Esophagus mucosa (tissue), 1 donor: ENCODE measurements around the gene SAP30BP. TPM values are rescaled to one million over a fixed set of nuclear protein-coding genes. Genes with fewer than 3 reads are reported as not detected.

Experiments
- ATAC-seq: fragments of 200-7000 bp; cut with Tn5 transposase; one replicate; pipeline ENCODE4 v1.9.1; 2020
- total RNA-seq: library from RNA; stranded (reverse); gene quantifications from one replicate; pipeline ENCODE4 v1.2.4, GENCODE V29; 2023
- donor health status: DM: yes; HTN: yes; CAD: no.

SAP30BP gene
- total RNA-seq: 46.3 TPM

DNA sequence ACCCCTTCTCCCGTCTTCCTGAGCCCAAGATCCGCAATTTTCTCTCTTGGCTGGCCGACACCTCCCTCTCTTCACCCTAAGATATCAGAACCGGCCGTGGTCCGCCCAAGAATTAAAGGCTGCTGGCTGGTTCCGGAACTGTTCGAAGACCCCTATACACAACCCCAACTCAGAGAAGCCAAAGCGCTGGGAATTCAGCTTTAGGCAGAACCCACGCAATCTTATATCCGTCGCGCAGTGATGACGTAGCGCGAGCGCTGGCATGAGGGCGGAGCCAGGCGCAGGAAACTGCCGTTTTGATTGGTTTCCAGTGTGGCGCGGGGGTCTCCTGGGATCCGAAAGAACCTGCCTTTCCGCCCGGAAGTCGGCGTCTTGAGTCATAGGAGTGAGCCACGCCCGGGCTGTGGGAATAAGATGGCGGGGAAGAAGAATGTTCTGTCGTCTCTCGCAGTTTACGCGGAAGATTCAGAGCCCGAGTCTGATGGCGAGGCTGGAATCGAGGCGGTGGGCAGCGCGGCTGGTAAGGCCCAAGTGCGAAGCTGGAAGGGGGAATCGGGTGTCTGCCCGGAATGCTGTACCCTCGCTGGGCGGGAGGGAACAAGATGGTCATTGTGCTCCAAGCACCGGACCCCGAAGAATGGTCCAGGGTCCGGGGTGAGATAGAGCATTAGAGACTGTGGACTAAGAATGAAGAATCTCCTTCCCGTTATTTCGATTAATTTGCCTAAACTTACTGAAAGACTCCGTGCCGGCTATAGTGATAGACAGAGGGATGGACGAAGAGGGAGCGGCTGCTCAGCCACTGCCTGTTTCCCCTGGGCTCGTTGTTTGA, at the start of gene SAP30BP, which contains the start of gene RECQL5:
SAP30BP (plus strand) TSS at position 380 of the 832 bp plus-strand sequence; CDS start at position 415, 35 bp downstream.
RECQL5 (minus strand) TSS at position 196 of the 832 bp plus-strand sequence. CDS start 597 bp downstream, outside the sequence.
- peak; percentile 99 for ATAC-seq

DNA sequence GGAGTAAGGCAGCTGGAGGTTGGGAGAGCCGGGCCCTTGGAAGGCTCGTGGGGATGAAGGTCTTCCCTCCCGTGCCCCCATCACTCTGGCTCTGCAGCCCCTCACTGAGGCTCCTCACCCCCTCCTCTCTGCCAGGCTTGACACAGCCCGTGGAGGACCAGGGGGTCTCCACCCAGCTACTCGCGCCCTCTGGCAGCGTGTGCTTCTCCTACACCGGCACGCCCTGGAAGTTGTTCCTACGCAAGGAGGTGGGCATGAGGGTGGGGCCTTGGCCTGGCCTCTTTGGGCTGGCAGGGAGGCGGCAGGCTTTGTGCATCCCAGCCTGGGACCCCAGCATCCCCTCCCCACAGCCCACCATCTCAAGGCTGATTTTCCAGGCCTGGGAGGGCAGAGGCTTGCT, 49.5 kb upstream of the SAP30BP start:
- ATAC-seq: no peak

DNA sequence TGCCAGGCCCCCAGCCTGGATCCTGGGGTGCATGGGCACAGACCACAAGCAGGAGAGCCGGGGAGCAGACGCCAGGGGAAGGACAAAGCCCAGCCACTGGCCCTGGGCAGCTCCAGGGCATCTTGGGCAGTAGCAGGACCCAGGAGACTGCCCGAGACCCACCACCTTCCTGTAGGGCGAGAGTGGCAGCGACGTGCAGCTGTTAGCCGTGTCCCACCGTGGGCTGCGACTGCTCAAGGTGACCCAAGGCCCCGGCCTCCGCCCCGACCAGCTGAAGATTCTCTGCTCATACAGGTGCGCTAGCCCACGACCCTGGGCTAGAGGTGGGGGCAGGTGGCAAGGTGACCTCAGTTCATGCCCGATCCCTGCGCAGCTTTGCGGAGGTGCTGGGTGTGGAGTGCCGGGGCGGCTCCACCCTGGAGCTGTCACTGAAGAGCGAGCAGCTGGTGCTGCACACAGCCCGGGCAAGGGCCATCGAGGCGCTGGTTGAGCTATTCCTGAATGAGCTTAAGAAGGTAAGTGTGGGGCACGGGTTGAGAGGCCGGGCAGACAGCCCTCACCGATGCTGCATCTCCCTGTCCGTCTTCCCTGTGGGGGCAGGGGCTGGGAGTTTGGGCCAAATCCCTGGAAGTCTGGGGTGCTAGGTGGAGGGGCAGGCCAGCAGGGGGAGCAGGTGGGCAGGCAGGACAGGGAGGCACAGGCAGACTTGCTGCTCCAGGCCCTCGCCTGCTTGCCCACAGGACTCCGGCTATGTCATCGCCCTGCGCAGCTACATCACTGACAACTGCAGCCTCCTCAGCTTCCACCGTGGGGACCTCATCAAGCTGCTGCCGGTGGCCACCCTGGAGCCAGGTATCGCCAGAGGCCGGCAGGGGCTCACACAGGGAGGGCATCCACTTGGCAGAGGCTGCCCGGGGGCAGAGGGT, 47.4 kb upstream of the SAP30BP start:
- ATAC-seq: no peak

DNA sequence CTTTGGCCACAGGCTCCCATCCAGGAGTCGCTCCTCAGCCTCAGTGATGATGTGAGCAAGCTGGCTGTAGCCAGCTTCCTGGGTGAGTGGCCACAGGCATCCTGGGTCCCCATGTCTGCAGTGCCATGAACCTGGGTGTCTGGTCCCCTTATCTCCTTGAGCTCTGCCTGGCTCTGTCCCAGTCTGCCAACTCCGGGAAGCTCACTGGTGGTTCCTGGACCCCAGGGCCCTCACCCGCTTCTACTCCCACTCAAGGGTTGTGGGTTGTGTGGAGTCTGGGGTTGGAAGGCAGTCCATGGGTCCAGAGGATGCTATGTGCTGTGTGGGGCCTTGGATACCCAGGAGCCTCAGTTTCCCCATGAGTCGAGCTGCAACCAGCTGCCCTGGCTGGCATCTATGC, 45.6 kb upstream of the SAP30BP start:
- no peak for ATAC-seq

DNA sequence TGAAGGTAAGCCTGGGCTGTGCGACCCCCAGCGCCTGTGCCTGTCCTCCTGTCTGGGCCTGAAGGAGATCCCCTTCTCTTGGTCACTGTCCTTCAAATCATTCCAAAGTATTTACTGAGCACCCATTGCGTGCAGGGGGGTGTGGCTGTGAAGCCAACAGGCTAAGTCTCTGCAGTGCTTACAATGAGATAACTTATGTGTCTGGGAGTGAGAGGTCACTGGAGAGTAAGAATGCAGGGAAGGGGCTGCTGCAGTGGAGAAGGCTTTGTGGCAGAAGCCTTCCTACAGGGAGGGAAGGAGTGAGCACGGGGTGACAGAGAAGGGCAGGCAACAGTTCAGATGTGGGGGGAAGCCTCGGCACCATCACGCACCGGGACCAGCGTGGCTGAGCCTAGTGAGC, 45.1 kb upstream of the SAP30BP start:
- no peak for ATAC-seq

DNA sequence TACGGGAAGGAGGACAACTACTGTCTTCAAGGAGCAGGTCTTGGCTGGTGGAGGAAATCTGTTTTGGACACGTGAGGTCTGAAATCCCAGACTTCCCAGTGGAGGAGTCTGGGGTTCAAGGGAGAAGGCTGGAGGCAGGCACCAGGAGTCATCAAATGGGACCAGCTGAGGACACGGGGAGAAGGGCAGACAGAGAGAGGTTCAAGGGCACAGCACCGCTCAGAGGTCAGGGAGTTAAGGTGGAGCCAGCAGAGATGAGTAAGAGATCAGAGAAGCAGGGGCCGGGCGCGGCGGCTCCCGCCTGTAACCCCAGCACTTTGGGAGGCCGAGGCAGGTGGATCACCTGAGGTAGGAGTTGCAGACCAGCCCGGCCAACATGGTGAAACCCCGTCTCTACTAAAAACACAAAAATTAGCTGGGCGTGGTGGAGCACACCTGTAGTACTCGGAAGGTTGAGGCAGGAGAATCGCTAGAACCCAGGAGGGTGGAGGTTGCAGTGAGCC, 44.3 kb upstream of the SAP30BP start:
- ATAC-seq: no peak

DNA sequence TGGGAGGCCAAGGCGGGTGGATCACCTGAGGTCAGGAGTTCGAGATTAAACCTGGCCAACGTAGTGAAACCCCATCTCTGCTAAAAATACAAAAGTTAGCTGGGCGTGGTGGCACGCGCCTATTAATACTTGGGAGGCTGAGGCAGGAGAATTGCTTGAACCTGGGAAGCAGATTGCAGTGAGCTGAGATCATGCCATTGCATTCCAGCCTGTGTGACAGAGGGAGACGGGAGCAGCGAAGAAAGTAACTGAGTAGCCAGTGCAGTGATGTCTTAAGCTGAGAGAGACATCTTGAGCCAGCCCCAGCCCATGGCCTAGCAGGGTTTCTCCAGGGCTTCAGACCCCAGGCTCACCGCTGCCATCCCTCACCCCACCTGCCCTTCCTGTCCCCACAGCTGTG, 43.8 kb upstream of the SAP30BP start:
- ATAC-seq: no peak

DNA sequence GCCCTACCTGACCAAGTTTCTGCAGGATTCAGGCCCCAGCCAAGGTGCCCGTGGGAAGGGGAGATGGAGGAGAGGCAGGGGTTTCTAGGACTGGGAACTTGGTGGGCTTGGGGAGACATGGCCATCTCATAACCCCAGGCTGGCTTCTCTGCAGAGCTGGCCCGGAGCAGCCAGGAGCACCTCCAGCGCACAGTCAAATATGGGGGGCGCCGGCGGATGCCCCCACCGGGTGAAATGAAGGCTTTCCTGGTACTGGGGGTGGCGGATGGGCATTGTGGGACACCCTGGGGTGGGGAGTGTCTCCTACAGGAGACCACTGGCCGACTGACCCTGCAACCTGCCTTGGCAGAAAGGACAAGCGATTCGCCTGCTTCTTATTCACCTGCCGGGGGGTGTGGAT, 43.1 kb upstream of the SAP30BP start:
- ATAC-seq: no peak

DNA sequence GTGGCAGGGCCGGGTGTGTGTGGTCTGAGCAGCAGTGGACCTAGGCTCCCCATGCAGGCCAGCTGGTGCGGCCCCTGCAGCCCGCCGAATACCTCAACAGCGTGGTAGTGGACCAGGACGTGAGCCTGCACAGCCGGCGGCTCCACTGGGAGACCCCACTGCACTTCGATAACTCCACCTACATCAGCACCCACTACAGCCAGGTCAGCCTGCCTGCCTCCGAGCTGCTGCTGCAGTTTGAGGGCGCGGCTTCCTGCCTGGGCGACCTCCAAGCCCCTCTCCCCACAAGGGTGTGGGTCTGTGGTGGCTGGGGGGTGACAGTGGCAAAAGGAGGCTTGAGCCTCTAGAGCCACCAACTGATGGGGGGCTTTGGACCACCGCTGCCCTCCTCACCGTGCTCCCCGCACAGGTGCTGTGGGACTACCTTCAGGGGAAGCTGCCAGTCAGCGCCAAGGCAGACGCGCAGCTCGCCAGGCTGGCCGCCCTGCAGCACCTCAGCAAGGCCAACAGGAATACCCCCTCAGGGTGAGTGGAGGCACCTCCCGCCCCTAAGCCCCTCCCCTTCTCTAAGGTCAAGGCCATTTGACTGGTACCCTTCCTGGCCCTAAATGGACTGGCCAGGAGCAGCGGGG, 42.3 kb upstream of the SAP30BP start:
- no peak for ATAC-seq

DNA sequence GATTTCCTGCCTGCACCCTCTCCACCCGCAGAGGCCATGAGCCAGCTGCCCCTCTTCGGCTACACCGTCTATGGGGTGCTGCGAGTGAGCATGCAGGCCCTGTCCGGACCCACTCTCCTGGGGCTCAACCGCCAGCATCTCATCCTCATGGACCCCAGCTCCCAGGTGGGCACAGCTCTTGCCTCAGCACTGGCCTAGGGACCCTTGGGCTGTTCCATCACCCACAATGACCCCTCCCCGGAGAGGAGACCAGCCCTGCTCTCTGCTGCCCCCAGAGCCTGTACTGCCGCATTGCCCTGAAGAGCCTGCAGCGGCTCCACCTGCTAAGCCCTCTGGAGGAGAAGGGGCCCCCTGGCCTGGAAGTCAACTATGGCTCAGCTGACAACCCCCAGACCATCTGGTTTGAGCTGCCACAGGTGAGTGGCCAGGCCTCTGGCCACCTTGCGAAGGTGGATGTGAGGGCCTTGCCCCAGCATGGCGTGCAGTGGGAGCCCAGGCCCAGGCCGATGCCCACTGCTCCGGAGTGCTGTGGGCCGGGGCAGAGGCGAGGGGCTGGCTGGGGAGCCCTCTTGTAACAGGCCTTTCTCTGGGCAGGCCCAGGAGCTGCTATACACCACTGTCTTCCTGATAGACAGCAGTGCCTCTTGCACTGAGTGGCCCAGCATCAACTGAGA, 41.2 kb upstream of the SAP30BP start:
- ATAC-seq: peak; percentile 25

DNA sequence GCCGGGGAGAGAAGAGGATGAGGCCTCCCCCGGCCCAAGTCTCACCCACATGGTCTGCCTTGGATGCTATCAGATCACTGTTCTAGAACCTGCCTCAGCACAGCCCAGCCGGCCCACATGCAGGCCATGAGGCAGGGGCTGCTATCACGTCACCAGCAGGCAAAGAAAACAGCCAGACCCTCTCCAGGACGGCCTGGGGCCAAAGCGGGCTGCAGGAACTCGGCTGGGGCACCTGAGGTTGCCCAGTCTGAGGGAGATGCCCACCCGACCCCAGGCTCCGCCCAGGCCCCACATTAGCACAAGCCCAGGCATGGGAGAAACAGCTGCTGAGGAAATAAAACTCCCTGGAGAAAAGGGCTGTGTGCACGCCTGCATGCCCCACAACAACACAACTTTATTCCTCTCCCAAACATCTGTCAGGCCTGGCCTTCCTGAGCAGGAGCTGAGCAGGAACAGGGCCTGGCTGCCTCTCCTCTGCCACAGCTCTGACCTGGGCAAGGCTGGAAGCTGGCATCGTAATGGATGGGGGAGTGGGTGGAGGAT, 40.6 kb upstream of the SAP30BP start:
- ATAC-seq: no peak

DNA sequence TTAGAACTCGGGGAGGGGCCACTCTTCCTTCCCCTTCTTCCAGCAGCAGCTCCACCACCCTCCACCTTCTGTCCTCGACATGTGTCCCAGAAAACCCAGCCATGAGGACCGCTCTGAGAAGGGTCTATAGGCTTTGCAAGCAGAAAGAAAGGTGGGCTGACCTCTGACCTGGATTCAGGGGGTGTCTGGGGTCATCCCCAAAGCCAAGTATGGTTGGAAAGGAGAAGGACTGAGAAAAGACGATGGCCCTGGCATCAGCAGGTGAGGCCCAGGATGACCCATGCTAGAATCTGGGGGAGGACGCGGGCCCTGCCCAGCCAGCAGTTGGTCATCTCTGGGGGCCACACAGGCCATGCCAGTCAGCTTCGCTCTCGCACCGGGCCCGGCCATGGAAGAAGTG, 40.0 kb upstream of the SAP30BP start:
- ATAC-seq: no peak

DNA sequence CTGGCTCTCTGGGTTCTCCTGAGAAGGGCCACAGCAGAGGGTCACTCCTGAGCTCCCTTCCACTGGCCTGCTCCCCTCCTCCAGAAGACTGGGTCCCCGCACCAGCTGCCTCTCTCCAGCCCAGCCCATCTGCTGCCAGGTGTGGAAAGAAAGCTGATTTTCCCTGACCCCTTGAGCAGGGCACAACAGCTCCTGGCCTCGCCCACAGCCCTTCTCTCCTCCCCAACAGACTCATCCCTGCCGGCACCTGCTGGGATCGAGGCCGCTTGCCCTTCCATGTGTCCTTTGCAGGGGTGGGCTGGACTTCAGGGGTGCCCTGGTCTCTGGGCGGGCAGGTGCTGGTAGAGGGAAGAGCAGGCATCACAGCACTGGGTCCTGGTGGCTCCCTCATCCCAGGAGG, 38.7 kb upstream of the SAP30BP start:
- ATAC-seq: no peak

DNA sequence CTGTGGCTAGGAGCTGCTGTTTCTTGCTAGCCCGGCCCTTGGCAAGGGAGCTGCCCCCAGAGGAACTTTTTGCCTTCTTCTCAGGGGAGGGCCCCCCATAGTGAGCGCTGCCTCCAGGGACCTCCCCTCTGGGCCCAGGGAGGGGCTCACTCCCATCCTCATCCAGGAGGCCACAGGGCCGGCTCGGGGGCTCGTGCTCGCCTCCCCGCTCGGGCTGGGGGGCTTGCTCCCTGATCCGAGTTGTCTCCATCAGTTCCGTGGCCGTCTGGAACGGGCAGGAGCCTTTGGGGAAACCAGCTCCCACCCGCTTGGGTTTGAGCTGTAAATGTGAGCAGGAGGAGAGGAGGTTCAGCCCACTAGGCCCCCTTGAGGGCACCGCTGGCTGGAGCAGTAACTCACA, 38.0 kb upstream of the SAP30BP start:
- ATAC-seq: no peak

DNA sequence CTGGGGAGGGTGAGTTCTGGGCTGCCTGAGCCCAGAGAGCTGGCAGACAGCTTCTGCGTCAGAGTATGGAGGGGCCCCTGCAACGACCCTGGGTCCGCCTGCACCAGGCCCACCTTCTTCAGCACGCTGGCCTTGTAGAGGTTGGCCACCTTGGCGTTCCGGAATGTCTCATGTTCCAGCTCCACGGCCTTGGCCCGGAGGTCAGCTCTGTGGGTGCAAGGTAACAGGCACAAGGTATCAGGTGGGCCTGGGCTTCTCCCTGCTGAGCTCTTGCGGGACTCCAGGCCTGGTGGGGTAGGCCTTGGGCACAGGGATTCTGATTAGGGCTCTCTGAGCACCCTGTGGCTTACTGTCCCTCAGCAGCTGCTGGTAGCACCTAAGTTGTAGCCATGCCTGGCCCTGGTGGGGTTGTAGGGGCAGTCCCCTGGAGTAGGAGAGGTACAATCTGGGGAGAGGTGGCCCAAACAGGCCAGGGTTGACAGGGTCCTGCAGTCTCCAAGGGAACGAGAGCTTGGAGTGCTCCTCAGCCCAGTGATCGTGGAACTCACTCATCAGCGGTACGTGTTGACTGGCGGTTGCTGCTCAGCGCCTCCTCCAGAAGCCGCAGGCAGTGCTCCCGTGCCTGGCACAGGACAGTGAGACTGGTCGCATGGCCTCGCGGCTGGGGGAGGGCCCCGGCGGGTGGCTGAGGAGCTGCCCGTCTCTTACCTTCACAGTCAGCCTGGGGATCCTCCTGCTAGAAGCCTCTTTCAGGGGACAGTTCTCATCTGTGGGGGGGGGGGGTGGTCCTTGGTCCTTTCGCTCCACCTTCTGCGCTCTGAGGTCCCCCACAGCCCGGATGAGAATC, 36.8 kb upstream of the SAP30BP start:
- ATAC-seq: no peak

DNA sequence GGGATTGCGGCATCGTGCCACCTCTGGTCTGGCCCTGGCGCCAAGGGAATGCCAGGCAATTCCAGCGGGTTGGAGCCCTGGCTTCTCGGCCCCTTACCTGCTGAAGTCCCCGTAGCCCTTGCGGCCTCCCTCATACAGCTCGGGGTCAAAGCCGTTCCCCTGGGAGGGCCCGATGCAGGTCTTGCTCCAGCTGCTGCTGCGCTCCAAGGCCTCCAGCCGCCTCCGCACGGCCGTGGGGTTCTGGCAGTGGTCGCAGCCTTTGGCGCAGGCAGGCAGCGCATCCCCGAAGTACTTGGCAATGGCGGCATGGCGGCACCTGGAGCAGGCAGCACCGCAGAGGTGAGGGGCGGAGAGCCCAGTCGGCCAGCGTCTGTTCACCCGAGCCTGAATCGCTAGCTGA, 35.8 kb upstream of the SAP30BP start:
- no peak for ATAC-seq

DNA sequence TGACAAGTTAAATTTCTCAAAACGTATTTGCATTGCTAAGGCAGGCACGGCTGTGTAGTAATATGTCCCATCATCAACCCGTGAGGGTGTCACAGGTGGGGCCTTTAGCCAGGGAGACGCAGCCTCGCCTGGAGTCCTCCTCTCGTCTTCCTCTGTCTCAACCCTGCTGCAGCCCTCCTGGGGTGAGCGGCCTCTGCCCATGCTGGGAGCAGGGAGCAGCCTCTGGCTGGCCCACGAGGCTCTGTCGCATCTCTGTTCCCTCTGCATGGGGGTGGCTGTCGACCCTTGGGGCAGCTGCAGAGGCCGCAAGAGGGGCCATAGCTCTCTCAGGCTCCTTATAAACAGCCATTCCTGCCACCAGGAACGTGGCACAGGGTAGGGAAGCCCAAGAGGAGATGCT, 34.7 kb upstream of the SAP30BP start:
- ATAC-seq: no peak

DNA sequence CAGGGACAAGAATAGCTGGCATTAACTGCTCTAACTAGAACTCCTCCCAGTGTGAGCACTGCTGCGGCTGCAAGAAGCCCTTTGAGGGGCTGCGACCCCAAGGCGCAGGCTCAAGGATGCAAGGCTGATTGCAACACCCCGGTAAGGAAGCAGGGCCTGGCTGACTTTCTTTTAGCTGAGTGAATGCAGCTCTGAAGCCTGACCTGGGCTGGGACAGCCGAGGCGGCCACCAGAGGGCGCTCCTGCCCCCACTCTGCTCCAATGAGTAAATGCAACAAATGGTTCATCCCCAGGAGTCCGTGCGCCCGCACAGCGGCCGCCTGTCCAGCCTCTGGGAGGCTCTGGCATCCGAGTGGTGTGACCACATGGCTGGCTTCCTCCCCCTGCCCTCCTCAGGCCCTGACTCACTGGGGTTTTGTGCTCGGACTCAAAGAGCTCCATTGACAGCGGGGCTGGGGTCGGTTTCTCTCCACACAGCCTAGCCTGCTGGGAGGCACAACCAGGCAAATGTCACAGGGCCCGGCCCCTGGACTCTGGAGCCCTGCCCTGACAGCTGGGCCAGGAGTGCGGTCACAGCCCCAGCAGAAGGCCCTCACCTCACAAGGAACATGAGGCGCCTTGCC, 34.2 kb upstream of the SAP30BP start, which contains the start of gene SMIM5:
SMIM5 (plus strand) TSS at position 572 of the 623 bp plus-strand sequence. CDS start 6,768 bp downstream, outside the sequence.
- ATAC-seq: peak; percentile 76

DNA sequence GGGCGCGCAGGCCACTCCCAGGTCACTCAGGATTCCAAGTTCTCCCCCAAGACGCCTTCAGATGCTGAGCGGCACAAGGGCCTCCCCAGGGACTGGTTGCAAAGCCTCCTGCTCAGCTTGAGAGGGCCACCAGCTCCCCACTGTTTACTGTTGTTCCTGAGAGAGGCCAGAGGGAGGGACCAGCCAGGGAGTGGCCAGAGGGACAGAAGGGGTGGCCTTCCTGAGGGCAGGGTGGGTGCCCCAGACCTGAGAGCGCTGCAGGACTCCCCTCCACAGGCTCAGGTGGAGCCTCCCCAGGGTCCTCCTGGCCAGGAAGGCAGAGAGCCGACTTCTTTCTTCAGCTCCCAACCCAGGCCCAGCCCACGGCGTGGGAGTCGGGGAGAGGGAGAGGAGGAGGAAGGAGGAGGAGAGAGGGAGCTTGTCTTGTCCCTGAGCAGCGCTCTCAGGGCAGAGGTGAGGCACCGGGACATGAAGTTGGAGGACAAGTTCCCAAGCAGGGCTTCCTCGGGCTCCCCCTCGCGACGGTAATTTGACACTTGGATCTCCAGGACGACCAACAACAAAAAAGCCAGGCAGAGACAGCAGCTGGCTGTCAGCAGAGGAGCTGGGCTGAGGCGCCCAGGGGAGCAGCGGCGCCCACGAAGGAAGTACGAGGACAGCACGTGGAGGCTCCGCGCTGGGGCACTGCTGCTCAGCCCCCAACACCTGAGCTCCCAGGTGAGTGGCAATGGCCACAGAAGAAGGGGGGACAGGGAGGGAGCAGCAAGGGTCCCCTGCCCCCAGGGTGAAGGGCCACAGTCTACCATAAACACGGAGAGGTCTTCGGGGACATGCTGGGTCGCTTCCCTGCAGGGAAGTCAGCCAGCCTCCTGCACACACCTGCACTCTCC, 33.4 kb upstream of the SAP30BP start:
- ATAC-seq: peak; percentile 65
